Stimulated activated CD4-positive, alpha-beta T cell treated with anti-CD3 and anti-CD28 coated beads, TNF-alpha, amount 100 ng/mL, for 24 hours (primary cell): ENCODE results near the gene CES3.

Experiments
- DNase-seq, 3 experiments: peaks; one replicate each; pipeline ENCODE4 v3.0.0-alpha.2; 2020; ENCODE audit warnings: low read depth in 3 of 3

The CES3 gene

GRCh38 chr16:66961065-66961744 lies at the start of gene CES3:
Gene CES3, plus strand, starts transcription at chr16:66961266. Its CDS starts 42 bp downstream, at chr16:66961308.
- DNase-seq: peak; percentile 23 to 68 (median 27)

GRCh38 chr16:66911801-66912200 lies 49.3 kb upstream of the CES3 start:
- no peak for DNase-seq

GRCh38 chr16:66913081-66913480 lies 48.0 kb upstream of the CES3 start:
- DNase-seq: no peak

GRCh38 chr16:66913711-66914110 lies 47.4 kb upstream of the CES3 start:
- DNase-seq: no peak

GRCh38 chr16:66914541-66914940 lies 46.5 kb upstream of the CES3 start:
- DNase-seq: no peak

- DNase-seq: no peak
Measured at GRCh38 chr16:66915041-66915440, 46.0 kb upstream of the CES3 start.

- no peak for DNase-seq
Measured at GRCh38 chr16:66916518-66916917, 44.5 kb upstream of the CES3 start.

GRCh38 chr16:66917741-66918140 lies 43.3 kb upstream of the CES3 start:
- DNase-seq: no peak

- DNase-seq: no peak
Measured at GRCh38 chr16:66918355-66918754, 42.7 kb upstream of the CES3 start.

- DNase-seq: no peak
Measured at GRCh38 chr16:66918803-66919568, 42.1 kb upstream of the CES3 start, which contains the start of gene CDH16. Gene CDH16, minus strand, starts transcription at chr16:66918885. Its CDS starts 820 bp downstream, at chr16:66918065.

- no peak for DNase-seq
Measured at GRCh38 chr16:66919569-66920298, 41.3 kb upstream of the CES3 start.

GRCh38 chr16:66920299-66920590 lies 40.8 kb upstream of the CES3 start:
- no peak for DNase-seq

GRCh38 chr16:66920924-66921680 lies 40.0 kb upstream of the CES3 start:
- no peak for DNase-seq

- no peak for DNase-seq
Measured at GRCh38 chr16:66921729-66922450, 39.2 kb upstream of the CES3 start.

GRCh38 chr16:66923247-66923731 lies 37.8 kb upstream of the CES3 start:
- no peak for DNase-seq

GRCh38 chr16:66923866-66924265 lies 37.2 kb upstream of the CES3 start:
- DNase-seq: no peak

- DNase-seq: peak in 1 of 3 experiments; percentile 35
Measured at GRCh38 chr16:66924527-66925321, 36.3 kb upstream of the CES3 start.

GRCh38 chr16:66925322-66925840 lies 35.7 kb upstream of the CES3 start, which contains the start of gene RRAD:
Gene RRAD, minus strand, starts transcription at chr16:66925535. Its CDS starts 356 bp downstream, at chr16:66925179.
- DNase-seq: no peak

GRCh38 chr16:66926171-66926947 lies 34.7 kb upstream of the CES3 start:
- no peak for DNase-seq
